ENCODE data around the gene ZC3H7B. TPM values are rescaled to one million over a fixed set of nuclear protein-coding genes. Genes with fewer than 3 reads are reported as not detected.

ZC3H7B gene, protein sequence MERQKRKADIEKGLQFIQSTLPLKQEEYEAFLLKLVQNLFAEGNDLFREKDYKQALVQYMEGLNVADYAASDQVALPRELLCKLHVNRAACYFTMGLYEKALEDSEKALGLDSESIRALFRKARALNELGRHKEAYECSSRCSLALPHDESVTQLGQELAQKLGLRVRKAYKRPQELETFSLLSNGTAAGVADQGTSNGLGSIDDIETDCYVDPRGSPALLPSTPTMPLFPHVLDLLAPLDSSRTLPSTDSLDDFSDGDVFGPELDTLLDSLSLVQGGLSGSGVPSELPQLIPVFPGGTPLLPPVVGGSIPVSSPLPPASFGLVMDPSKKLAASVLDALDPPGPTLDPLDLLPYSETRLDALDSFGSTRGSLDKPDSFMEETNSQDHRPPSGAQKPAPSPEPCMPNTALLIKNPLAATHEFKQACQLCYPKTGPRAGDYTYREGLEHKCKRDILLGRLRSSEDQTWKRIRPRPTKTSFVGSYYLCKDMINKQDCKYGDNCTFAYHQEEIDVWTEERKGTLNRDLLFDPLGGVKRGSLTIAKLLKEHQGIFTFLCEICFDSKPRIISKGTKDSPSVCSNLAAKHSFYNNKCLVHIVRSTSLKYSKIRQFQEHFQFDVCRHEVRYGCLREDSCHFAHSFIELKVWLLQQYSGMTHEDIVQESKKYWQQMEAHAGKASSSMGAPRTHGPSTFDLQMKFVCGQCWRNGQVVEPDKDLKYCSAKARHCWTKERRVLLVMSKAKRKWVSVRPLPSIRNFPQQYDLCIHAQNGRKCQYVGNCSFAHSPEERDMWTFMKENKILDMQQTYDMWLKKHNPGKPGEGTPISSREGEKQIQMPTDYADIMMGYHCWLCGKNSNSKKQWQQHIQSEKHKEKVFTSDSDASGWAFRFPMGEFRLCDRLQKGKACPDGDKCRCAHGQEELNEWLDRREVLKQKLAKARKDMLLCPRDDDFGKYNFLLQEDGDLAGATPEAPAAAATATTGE
- total RNA-seq, result 19.4 and 32.3 TPM in 2 replicates

DNA sequence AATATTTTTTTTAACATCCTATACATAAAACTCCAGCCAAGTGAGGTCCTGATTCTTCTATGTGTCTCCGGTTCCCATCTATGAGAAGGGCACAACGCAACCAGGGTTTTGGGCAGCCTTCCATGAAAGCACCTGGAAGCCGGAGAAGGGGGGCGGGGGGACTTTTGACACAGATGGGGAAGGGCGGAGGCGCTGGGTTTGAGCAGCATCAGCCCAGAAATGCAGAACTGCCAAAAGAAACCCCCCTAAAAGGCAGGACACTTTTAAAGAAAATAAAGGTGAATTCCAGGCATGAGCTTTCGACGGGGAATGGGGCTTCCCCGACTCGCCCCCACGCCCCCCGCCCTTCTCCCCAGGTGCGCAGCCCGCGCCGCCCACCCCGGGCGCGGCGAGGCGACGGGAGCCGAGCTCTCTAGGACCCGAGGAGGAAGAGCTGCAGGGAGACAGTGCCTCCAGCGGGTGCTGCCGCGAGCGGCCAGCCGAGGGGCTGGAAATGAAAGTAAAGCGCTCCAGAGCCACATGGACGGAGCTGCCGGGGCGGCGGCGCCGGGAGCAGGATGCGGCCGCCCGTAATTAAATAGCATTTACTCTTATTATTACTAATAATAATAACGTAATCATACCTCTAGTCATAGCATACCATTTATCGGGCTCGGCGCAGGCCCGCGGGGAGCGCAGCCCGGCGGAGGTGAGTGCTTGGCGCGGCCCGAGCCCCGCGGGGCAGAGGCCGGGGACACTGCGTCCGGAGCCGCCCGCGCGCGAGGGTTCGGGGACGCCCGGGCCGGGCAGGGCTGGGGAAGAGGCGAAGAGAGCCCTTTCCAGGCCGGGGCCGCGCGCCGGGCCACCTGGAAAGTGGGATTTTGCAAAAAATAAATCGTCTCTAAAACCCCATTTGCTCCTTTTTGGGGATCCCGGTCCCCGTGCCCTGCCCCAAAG lies at the start of gene ZC3H7B:
Gene ZC3H7B (plus strand): TSS at position 441 of the 936 bp plus-strand sequence. CDS start 19,136 bp downstream, outside the sequence.

DNA sequence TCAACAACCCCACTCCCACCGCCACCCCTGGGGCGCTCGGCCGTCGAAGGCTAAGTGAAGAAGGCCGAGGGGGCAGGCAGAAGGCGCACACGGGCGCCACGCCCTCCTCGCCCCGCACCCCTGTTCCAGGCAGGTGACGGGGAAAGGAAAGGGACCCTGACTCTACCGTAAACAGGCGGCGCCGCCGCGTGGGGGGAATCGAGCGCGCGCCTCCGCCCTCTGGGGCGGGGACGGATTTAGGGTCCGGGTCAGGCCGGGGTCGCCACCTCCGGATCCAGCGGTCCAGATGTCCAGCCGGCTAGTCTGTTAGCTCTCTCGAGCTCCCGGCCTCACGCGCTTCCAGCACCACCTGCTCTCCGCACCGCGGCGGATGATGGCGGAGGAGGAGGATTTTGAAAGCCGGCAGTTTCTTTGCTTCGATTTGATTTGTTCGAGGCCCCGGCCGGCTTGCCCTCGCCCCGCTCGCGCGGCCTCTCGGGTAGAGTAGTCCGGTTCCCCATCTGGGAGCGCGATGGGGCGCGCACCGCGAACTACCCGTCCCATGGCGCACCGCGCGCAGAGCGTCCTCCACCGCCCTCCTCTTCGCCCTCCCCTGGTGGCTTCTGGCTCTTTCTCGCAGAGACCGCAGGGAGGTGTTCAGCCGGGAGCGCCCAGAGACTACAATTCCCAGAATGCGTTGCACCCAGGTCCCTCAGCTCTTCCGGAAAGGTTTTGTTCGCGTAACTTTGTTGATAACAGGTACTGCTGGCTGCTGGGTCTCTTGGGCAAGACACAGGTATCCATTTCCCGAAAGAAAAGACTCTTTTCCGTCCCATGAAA lies 15.3 kb upstream of the ZC3H7B start, which contains the start of gene RANGAP1:
Gene RANGAP1 (minus strand): TSS at position 368 of the 819 bp plus-strand sequence. CDS start 5,143 bp downstream, outside the sequence.

DNA sequence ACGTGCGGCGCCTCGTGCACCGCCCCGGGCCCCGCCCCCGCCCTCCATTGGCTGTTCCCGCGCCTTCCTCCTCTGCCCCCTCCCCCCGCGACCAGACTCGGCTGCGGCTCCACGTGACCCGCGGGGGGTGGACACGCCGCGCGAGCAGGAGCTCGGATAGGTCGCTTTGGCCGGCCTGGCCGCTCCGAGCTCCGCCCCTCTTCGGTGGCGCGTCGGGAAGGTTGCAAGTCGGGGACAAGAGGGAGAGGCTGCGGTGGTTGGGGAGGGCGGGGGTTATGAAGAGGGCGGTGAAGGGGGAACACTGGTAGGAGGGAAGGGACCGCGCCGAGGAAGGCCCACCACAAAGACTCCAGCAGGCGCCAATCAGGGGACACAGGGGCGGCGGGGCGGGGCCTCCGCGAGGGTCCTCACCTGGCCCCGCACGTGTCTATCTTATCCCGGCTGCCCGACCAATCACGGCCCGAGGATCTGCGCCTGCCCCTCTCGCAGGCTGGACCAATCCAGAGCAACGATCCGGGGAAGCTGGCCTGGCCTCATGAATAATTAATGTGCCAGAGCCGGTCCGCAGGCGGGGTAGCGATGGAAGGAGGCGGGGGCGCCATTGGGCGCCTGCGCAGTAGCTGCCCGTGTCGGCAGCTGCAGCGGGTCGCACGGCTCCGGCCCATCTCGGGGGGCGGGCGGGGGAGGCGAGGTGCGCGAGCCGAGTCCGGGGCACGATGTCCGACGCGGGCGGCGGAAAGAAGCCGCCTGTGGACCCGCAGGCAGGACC lies 80.2 kb downstream of the ZC3H7B start, which contains the start of gene TEF:
Gene TEF (plus strand): TSS at position 614 of the 769 bp plus-strand sequence. CDS start 103 bp downstream, at position 717.

Other genes with a start within 250 kb of the ZC3H7B start
- gene EP300, start 208.9 kb upstream of the ZC3H7B start, total RNA-seq, result 24.6 and 31.8 TPM in 2 replicates
- gene L3MBTL2, start 96.2 kb upstream of the ZC3H7B start, total RNA-seq, result 8.7 and 14.0 TPM in 2 replicates
- gene CHADL, start 60.6 kb upstream of the ZC3H7B start, total RNA-seq, result 1.4 and 3.8 TPM in 2 replicates
- 56.9 and 73.5 TPM in 2 replicates for gene RANGAP1, start 15.3 kb upstream of the ZC3H7B start, total RNA-seq
- 4.1 and 9.4 TPM in 2 replicates for gene TEF, start 80.4 kb downstream of the ZC3H7B start, total RNA-seq
- gene TOB2, start 145.3 kb downstream of the ZC3H7B start, total RNA-seq, result 9.2 and 12.1 TPM in 2 replicates
- 61.0 and 61.2 TPM in 2 replicates for gene PHF5A, start 167.2 kb downstream of the ZC3H7B start, total RNA-seq
- gene ACO2, start 167.6 kb downstream of the ZC3H7B start, total RNA-seq, result 64.3 and 66.7 TPM in 2 replicates
- gene POLR3H, start 242.9 kb downstream of the ZC3H7B start, total RNA-seq, result 13.2 and 16.4 TPM in 2 replicates

Measured in tracheal epithelial cell (primary cell).